Neural progenitor cell (in vitro differentiated cells): ENCODE results near the gene BTC. TPM values are rescaled to one million over a fixed set of nuclear protein-coding genes. Genes with fewer than 3 reads are reported as not detected.
A peak's percentile ranks its signal among the peaks of the same experiment; 100 is the strongest.

Experiments
- DNase-seq: peaks from one replicate; pipeline ENCODE4 v3.0.0-alpha.2; 2016; ENCODE audit warnings: low spot score
- H2AFZ ChIP-seq: fragments of 200-600 bp; sonication (generic); replicated peaks from 2 replicates; pipeline ENCODE4 v1.6.1; 2016; ENCODE audit warnings: antibody characterized with exemption
- H3F3A ChIP-seq: fragments of 200-600 bp; sonication (generic); 2 replicates; pipeline ENCODE4 v1.6.1; 2016; ENCODE audit warnings: antibody characterized with exemption, low read depth
- H3K27ac ChIP-seq: fragments of 200-600 bp; sonication (generic); 2 replicates; pipeline ENCODE4 v1.5.1; 2016; ENCODE audit warnings: mild to moderate bottlenecking
- H3K27me3 ChIP-seq: fragments of 200-600 bp; sonication (generic); 2 replicates; pipeline ENCODE4 v1.6.1; 2016; ENCODE audit warnings: mild to moderate bottlenecking, moderate library complexity
- H3K36me3 ChIP-seq: fragments of 200-600 bp; sonication (generic); 2 replicates; pipeline ENCODE4 v1.5.1; 2016
- H3K4me1 ChIP-seq: fragments of 200-600 bp; sonication (generic); 2 replicates; pipeline ENCODE4 v1.6.1; 2016; ENCODE audit warnings: mixed run types
- H3K4me2 ChIP-seq: fragments of 200-600 bp; sonication (generic); 2 replicates; pipeline ENCODE4 v1.6.1; 2016
- H3K4me3 ChIP-seq: fragments of 200-600 bp; sonication (generic); 2 replicates; pipeline ENCODE4 v1.5.1; 2016
- H3K79me2 ChIP-seq: fragments of 200-600 bp; sonication (generic); 2 replicates; pipeline ENCODE4 v1.6.1; 2016; ENCODE audit warnings: low read depth
- H3K9ac ChIP-seq: fragments of 200-600 bp; sonication (generic); 2 replicates; pipeline ENCODE4 v1.6.1; 2016
- H3K9me3 ChIP-seq: fragments of 200-600 bp; sonication (generic); 2 replicates; pipeline ENCODE4 v1.5.1; 2016; ENCODE audit warnings: low read depth
- H4K20me1 ChIP-seq: fragments of 200-600 bp; sonication (generic); 2 replicates; pipeline ENCODE4 v1.6.1; 2016; ENCODE audit warnings: low read depth
- H3K27ac Mint-ChIP-seq: 3 replicates; pipeline ENCODE4 v1.8.0; 2021; ENCODE audit warnings: mixed read lengths
- H3K27me3 Mint-ChIP-seq: 2 replicates; pipeline ENCODE4 v1.8.0; 2022; ENCODE audit warnings: low read depth, mild to moderate bottlenecking, inconsistent platforms, moderate library complexity, mixed read lengths; ENCODE audit not compliant: insufficient read depth
- H3K36me3 Mint-ChIP-seq: 3 replicates; pipeline ENCODE4 v1.8.0; 2021; ENCODE audit warnings: mixed read lengths
- H3K4me1 Mint-ChIP-seq: 3 replicates; pipeline ENCODE4 v1.8.0; 2021; ENCODE audit warnings: mixed read lengths
- H3K4me3 Mint-ChIP-seq: 3 replicates; pipeline ENCODE4 v1.8.0; 2021; ENCODE audit warnings: mild to moderate bottlenecking, moderate library complexity, mixed read lengths
- H3K9me3 Mint-ChIP-seq: 3 replicates; pipeline ENCODE4 v1.8.0; 2020; ENCODE audit warnings: mixed read lengths
- CTCF ChIP-seq: fragments of 200-600 bp; sonication (generic); IDR thresholded peaks from 2 replicates; pipeline ENCODE4 v1.5.1; 2017; ENCODE audit warnings: antibody characterized with exemption, mild to moderate bottlenecking
- EZH2 ChIP-seq: fragments of 200-600 bp; sonication (generic); IDR thresholded peaks from 2 replicates; pipeline ENCODE4 v1.6.1; 2017; ENCODE audit warnings: antibody characterized with exemption, mild to moderate bottlenecking, moderate library complexity
- EZH2phosphoT487 ChIP-seq: fragments of 200-600 bp; sonication (generic); IDR thresholded peaks from 2 replicates; pipeline ENCODE4 v1.6.1; 2017; ENCODE audit warnings: antibody characterized with exemption
- total RNA-seq: library from RNA; depleted of rRNA; stranded (reverse); fragments of >200 nt; gene quantifications from 2 replicates; pipeline ENCODE4 v1.2.3, GENCODE V29; 2015; ENCODE audit warnings: low replicate concordance

Gene BTC
- total RNA-seq, 1 donor from 2014 or later = 0.80 TPM

- Histone ChIP-seq H3K27me3 (no peaks in the 10 kb centered on the region), H3K79me2 (no peaks in the 10 kb centered on the region), H3K4me1 (no peaks in the 10 kb centered on the region), H3K9me3 (no peaks in the 10 kb centered on the region), H3K9ac (no peak overlapping the region), H3K27ac (no peak overlapping the region), H3F3A (no peaks in the 10 kb centered on the region), H4K20me1 (no peaks in the 10 kb centered on the region), H3K4me2 (no peak overlapping the region), H3K36me3 (no peaks in the 10 kb centered on the region), H3K4me3 (no peak overlapping the region), H2AFZ (no peak overlapping the region)
- no peaks in the 10 kb centered on the region for H3K27me3 Mint-ChIP-seq
- H3K36me3 Mint-ChIP-seq = no peaks in the 10 kb centered on the region
- H3K4me3 Mint-ChIP-seq = no peak overlapping the region
- no peak overlapping the region for H3K27ac Mint-ChIP-seq
- no peak for TF ChIP-seq CTCF
- no peak for TF ChIP-seq EZH2phosphoT487
- no peak for TF ChIP-seq EZH2
- no peaks in the 10 kb centered on the region for H3K4me1 Mint-ChIP-seq
- H3K9me3 Mint-ChIP-seq = no peaks in the 10 kb centered on the region
- no peak for DNase-seq
These were observed 6.0 kb upstream of the BTC start for GRCh38 chr4:74800310-74800709.

- no peak overlapping the region for H3K27ac ChIP-seq
- no peak overlapping the region for H3K4me3 ChIP-seq
- H3K79me2 ChIP-seq = no peaks in the 10 kb centered on the region
- H3K9ac ChIP-seq = no peak overlapping the region
- peak overlapping the region; percentile 57 for H2AFZ ChIP-seq
- no peaks in the 10 kb centered on the region for H3F3A ChIP-seq
- Mint-ChIP-seq H3K27me3 (peaks cover 11% of the 10 kb centered on the region), H3K4me3 (no peak overlapping the region), H3K4me1 (no peaks in the 10 kb centered on the region), H3K27ac (no peak overlapping the region), H3K9me3 (no peaks in the 10 kb centered on the region), H3K36me3 (no peaks in the 10 kb centered on the region)
- no peaks in the 10 kb centered on the region for H4K20me1 ChIP-seq
- no peak for DNase-seq
- no peaks in the 10 kb centered on the region for H3K9me3 ChIP-seq
- H3K4me2 ChIP-seq = no peak overlapping the region
- TF ChIP-seq EZH2 = no peak
- TF ChIP-seq CTCF = no peak
- no peak for TF ChIP-seq EZH2phosphoT487
- no peaks in the 10 kb centered on the region for H3K36me3 ChIP-seq
- no peaks in the 10 kb centered on the region for H3K4me1 ChIP-seq
- H3K27me3 ChIP-seq = peaks cover 8% of the 10 kb centered on the region
These were observed 2.3 kb upstream of the BTC start for GRCh38 chr4:74796631-74797030.

- Mint-ChIP-seq H3K27ac (no peak overlapping the region), H3K36me3 (no peaks in the 10 kb centered on the region), H3K9me3 (no peaks in the 10 kb centered on the region), H3K4me3 (peak overlapping the region; percentile 76), H3K27me3 (peaks cover 11% of the 10 kb centered on the region), H3K4me1 (no peaks in the 10 kb centered on the region)
- Histone ChIP-seq H2AFZ (peak overlapping the region; percentile 97), H3K9me3 (no peaks in the 10 kb centered on the region), H3K27me3 (peaks cover 8% of the 10 kb centered on the region), H3K36me3 (no peaks in the 10 kb centered on the region), H3F3A (no peaks in the 10 kb centered on the region), H3K9ac (no peak overlapping the region), H3K4me2 (peak overlapping the region; percentile 78), H3K4me1 (no peaks in the 10 kb centered on the region), H3K4me3 (peak overlapping the region; percentile 48), H3K79me2 (no peaks in the 10 kb centered on the region), H4K20me1 (no peaks in the 10 kb centered on the region), H3K27ac (no peak overlapping the region)
- TF ChIP-seq CTCF (peak; percentile 46), EZH2phosphoT487 (no peak)
- peak; percentile 63 for DNase-seq
These were observed 454 bp downstream of the BTC start for GRCh38 chr4:74793757-74794381.
